Transverse colon (tissue), 3 donors: ENCODE data around the gene CELF6.

Experiments
- EP300 ChIP-seq: sonication (generic); formaldehyde crosslinking; IDR thresholded peaks from one replicate; pipeline ENCODE4 v1.6.1; 2017; ENCODE audit warnings: antibody characterized with exemption, low read depth
- TF ChIP-seq, protein P1 (sequence below), 5 experiments: fragments of 200-600 bp in 3 of 5; fragments of 450-650 bp in 2 of 5; sonication (generic) in 3 of 5; IDR thresholded peaks; 1 replicate in 2 of 5; 2 replicates in 3 of 5; pipeline ENCODE4 v1.5.1; 2016 to 2017; ENCODE audit warnings: antibody characterized with exemption in 5 of 5, inconsistent platforms in 3 of 5, mild to moderate bottlenecking in 2 of 5, moderate library complexity in 1 of 5

- TF ChIP-seq, protein P1, sequence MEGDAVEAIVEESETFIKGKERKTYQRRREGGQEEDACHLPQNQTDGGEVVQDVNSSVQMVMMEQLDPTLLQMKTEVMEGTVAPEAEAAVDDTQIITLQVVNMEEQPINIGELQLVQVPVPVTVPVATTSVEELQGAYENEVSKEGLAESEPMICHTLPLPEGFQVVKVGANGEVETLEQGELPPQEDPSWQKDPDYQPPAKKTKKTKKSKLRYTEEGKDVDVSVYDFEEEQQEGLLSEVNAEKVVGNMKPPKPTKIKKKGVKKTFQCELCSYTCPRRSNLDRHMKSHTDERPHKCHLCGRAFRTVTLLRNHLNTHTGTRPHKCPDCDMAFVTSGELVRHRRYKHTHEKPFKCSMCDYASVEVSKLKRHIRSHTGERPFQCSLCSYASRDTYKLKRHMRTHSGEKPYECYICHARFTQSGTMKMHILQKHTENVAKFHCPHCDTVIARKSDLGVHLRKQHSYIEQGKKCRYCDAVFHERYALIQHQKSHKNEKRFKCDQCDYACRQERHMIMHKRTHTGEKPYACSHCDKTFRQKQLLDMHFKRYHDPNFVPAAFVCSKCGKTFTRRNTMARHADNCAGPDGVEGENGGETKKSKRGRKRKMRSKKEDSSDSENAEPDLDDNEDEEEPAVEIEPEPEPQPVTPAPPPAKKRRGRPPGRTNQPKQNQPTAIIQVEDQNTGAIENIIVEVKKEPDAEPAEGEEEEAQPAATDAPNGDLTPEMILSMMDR (IDR thresholded peaks at IDR 0.05), result no peak
- TF ChIP-seq EP300, result no peak
These were observed 24.6 kb upstream of the CELF6 start for GRCh38 chr15:72344602-72345001.
